ENCODE data around the gene KIAA1217.

The KIAA1217 gene

DNA sequence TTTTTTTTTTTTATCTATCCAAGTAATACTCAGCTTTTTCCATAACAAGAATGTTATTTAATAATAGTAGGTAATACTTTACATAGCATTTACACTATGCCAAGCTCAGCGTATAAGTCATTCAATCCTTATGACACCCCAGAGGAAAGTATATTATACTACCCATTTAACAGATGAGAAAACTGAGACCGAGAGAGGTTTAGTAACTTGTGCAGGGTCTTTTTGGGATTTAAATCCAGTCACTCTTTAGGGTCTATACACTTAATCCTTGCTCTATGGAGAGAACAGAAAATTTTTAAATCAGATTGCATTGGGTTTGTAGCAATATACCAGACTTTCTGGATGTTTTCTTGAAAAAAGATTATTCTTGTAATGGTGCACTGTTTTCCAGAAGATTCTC is 322.5 kb downstream of the KIAA1217 start:
- TF ChIP-seq, protein P1, sequence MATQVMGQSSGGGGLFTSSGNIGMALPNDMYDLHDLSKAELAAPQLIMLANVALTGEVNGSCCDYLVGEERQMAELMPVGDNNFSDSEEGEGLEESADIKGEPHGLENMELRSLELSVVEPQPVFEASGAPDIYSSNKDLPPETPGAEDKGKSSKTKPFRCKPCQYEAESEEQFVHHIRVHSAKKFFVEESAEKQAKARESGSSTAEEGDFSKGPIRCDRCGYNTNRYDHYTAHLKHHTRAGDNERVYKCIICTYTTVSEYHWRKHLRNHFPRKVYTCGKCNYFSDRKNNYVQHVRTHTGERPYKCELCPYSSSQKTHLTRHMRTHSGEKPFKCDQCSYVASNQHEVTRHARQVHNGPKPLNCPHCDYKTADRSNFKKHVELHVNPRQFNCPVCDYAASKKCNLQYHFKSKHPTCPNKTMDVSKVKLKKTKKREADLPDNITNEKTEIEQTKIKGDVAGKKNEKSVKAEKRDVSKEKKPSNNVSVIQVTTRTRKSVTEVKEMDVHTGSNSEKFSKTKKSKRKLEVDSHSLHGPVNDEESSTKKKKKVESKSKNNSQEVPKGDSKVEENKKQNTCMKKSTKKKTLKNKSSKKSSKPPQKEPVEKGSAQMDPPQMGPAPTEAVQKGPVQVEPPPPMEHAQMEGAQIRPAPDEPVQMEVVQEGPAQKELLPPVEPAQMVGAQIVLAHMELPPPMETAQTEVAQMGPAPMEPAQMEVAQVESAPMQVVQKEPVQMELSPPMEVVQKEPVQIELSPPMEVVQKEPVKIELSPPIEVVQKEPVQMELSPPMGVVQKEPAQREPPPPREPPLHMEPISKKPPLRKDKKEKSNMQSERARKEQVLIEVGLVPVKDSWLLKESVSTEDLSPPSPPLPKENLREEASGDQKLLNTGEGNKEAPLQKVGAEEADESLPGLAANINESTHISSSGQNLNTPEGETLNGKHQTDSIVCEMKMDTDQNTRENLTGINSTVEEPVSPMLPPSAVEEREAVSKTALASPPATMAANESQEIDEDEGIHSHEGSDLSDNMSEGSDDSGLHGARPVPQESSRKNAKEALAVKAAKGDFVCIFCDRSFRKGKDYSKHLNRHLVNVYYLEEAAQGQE (IDR thresholded peaks at IDR 0.05; ENCODE audit: insufficient read depth in 1 of 2, low read depth in 2 of 2, low read length in 2 of 2) = no peak
- TF ChIP-seq POLR2AphosphoS5 (IDR thresholded peaks at IDR 0.05; ENCODE audit: low read depth, low read length) (no peak), SIN3A (IDR thresholded peaks at IDR 0.05; ENCODE audit: borderline replicate concordance, insufficient read depth, low read length) (no peak)

DNA sequence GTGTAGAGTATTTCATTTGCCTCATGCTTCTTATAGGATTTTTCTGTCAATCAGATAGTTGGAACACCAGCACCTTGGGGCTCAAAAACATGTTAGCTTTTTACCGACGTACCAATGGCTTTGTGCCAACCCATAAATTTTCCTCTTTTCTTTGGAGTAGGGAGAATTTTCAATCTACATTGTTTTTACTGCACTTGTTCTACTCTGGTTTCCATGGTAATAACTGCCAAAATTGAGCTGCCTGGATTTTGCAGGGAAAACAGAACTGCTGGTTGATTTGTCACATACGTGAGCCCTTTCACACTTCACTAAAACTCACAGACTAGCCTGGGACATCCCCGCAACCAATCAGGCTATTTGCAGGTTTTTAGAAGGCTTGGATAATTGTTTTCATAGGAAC is 325.0 kb downstream of the KIAA1217 start:
- TF ChIP-seq FOXP2 (optimal IDR thresholded peaks at IDR 0.05; ENCODE audit: borderline replicate concordance, extremely low read depth, extremely low read length, insufficient read depth) = no peak
- TF ChIP-seq TAF1 (IDR thresholded peaks at IDR 0.05; ENCODE audit: borderline replicate concordance, insufficient read depth, low read length) = no peak
- TF ChIP-seq SIN3A (IDR thresholded peaks at IDR 0.05; ENCODE audit: borderline replicate concordance, insufficient read depth, low read length) = no peak
- TF ChIP-seq POLR2AphosphoS5 (IDR thresholded peaks at IDR 0.05; ENCODE audit: low read depth, low read length) = no peak
- TF ChIP-seq, protein P1 (IDR thresholded peaks at IDR 0.05; ENCODE audit: insufficient read depth in 1 of 2, low read depth in 2 of 2, low read length in 2 of 2) = no peak

DNA sequence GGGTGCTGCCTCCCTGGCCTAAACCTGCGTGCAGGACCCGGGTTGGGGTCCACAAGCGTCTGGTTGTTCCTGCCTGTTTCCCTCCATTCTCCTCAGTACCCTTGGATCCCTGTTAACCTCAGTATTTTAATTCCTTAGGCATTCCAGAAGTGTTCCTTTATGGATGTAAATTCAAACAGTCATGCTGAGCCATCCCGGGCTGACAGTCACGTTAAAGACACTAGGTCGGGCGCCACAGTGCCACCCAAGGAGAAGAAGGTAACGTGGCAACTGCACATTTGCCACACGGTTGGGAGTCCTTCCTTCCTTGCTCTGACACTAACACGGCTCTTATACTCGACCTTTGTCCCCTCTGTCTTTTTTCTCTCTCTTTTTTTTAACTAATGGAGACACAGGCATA is 327.7 kb downstream of the KIAA1217 start:
- TF ChIP-seq TAF1 (IDR thresholded peaks at IDR 0.05; ENCODE audit: borderline replicate concordance, insufficient read depth, low read length) = no peak
- TF ChIP-seq SIN3A (IDR thresholded peaks at IDR 0.05; ENCODE audit: borderline replicate concordance, insufficient read depth, low read length) = no peak
- TF ChIP-seq, protein P1 (IDR thresholded peaks at IDR 0.05; ENCODE audit: insufficient read depth in 1 of 2, low read depth in 2 of 2, low read length in 2 of 2) = no peak
- no peak for TF ChIP-seq POLR2AphosphoS5 (IDR thresholded peaks at IDR 0.05; ENCODE audit: low read depth, low read length)
- TF ChIP-seq FOXP2 (optimal IDR thresholded peaks at IDR 0.05; ENCODE audit: borderline replicate concordance, extremely low read depth, extremely low read length, insufficient read depth) = no peak

DNA sequence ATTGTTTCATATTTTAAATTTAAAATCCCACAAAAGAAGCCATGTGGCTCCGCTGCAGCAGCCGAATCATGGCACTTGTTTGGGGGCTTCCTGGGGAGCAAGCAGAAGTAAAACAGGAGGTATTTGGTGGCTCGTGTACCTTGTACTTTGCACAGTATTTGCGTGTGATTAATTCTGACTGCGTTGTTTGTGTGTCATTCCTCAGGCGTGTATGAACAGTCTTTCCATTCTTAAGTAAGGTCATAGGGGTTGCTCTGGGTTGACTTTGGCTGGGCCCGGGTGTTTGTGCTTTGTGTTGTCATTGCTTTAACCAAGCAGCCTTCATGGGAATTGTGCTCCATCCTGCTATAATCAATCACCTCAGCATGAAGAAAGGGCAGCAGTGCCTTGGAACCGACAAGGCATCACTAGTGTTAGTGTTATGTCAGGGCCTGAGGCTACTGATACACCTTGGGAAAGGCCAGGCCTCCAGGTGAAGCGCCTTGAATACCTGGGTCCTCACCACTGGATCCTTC is 332.4 kb downstream of the KIAA1217 start:
- TF ChIP-seq, protein P1 (IDR thresholded peaks at IDR 0.05; ENCODE audit: insufficient read depth in 1 of 2, low read depth in 2 of 2, low read length in 2 of 2) = no peak
- no peak for TF ChIP-seq FOXP2 (optimal IDR thresholded peaks at IDR 0.05; ENCODE audit: borderline replicate concordance, extremely low read depth, extremely low read length, insufficient read depth)
- no peak for TF ChIP-seq SIN3A (IDR thresholded peaks at IDR 0.05; ENCODE audit: borderline replicate concordance, insufficient read depth, low read length)
- TF ChIP-seq TAF1 (IDR thresholded peaks at IDR 0.05; ENCODE audit: borderline replicate concordance, insufficient read depth, low read length) = no peak
- TF ChIP-seq POLR2AphosphoS5 (IDR thresholded peaks at IDR 0.05; ENCODE audit: low read depth, low read length) = no peak

Measured in PFSK-1 (cell line).